Gastrocnemius medialis (tissue), 4 donors: ENCODE measurements around the gene FBLN7. TPM values are rescaled to one million over a fixed set of nuclear protein-coding genes. Genes with fewer than 3 reads are reported as not detected.
"Not testable (repeated sequence)": the region's sequence is repeated elsewhere in the genome, so short reads cannot be mapped to it uniquely, and the experiment has no call there.

Experiments used
- ATAC-seq, 2 donors: fragments of 150-250 bp; one replicate each; pipeline ENCODE4 v1.9.1; 2016
- DNase-seq, 2 donors: peaks; one replicate each; pipeline ENCODE4 v3.0.0-alpha.2; 2019
- H3K27ac ChIP-seq, 4 donors: fragments of 200-600 bp; sonication (generic); 1 replicate in 1 of 4; 2 replicates in 3 of 4; pipeline ENCODE4 v1.5.1; 2016 to 2018; ENCODE audit warnings: mild to moderate bottlenecking in 2 of 4, moderate library complexity in 1 of 4
- H3K27me3 ChIP-seq, 3 donors: fragments of 200-600 bp; sonication (generic) in 2 of 3; 1 replicate in 1 of 3; 2 replicates in 2 of 3; pipeline versions ENCODE4 v1.5.1 to v1.6.0; 2016 to 2019; ENCODE audit warnings: mild to moderate bottlenecking in 1 of 3, moderate library complexity in 1 of 3
- H3K36me3 ChIP-seq, 2 donors: fragments of 200-600 bp; sonication (generic) in 1 of 2; one replicate each; pipeline ENCODE4 v1.5.1; 2017 to 2018
- H3K4me1 ChIP-seq, 2 donors: fragments of 200-600 bp; sonication (generic) in 1 of 2; one replicate each; pipeline ENCODE4 v1.5.1; 2016 to 2017; ENCODE audit warnings: mild to moderate bottlenecking in 2 of 2
- H3K4me3 ChIP-seq, 4 donors: fragments of 200-600 bp; sonication (generic) in 3 of 4; 1 replicate in 1 of 4; 2 replicates in 3 of 4; pipeline ENCODE4 v1.5.1; 2016 to 2019; ENCODE audit warnings: mild to moderate bottlenecking in 2 of 4
- H3K9me3 ChIP-seq, 3 donors: fragments of 200-600 bp; sonication (generic) in 2 of 3; 1 replicate in 1 of 3; 2 replicates in 2 of 3; pipeline ENCODE4 v1.5.1; 2016 to 2019
- CTCF ChIP-seq, 5 experiments: fragments of 450-650 bp in 3 of 5; fragments of 200-600 bp in 2 of 5; sonication (generic) in 2 of 5; IDR thresholded peaks in 4 of 5; conservative IDR thresholded peaks in 1 of 5; 1 replicate in 4 of 5; 2 replicates in 1 of 5; pipeline ENCODE4 v1.5.1; 2016 to 2019; ENCODE audit warnings: antibody characterized with exemption in 5 of 5, mild to moderate bottlenecking in 3 of 5, moderate library complexity in 3 of 5
- POLR2A ChIP-seq, 2 donors: fragments of 450-650 bp; IDR thresholded peaks; one replicate each; pipeline ENCODE4 v1.6.1; 2017; ENCODE audit warnings: antibody characterized with exemption in 2 of 2, mild to moderate bottlenecking in 2 of 2, moderate library complexity in 2 of 2
- in situ Hi-C, 4 donors: fragments of 200-750 bp; cut with MboI; loops; one replicate each; pipeline versions ENCODE4 v1.15.0 to v1.8.0; 2017; ENCODE audit warnings: low sequenced_read_pairs in 4 of 4
- intact Hi-C: fragments of 100-400 bp; cut with DNase I; formaldehyde crosslinking; loops from one replicate; pipeline ENCODE4 v1.15.1; 2023; ENCODE audit warnings: low total_unique reads
- total RNA-seq, 4 donors: library from RNA; depleted of rRNA; stranded (reverse); fragments of >200 nt; gene quantifications; one replicate each; pipeline versions ENCODE4 v1.1.0 to v1.2.3, GENCODE V29; 2016

FBLN7 gene
- total RNA-seq, 4 donors from 2014 or later: 0.41 to 3.3 (median 0.54) TPM

- intact Hi-C loops: no loop called here
- peaks cover 0 to 12% of the 10 kb centered on the region in 2 donors for H3K36me3 ChIP-seq
- no peak overlapping the region for H3K27ac ChIP-seq
- TF ChIP-seq CTCF (IDR thresholded peaks at IDR 0.05 in 4 of 5, conservative IDR thresholded peaks at IDR 0.05 in 1 of 5) (no peak), POLR2A (IDR thresholded peaks at IDR 0.05) (no peak)
- no peaks in the 10 kb centered on the region for H3K27me3 ChIP-seq
- peaks cover 0 to 6% (median 0%) of the 10 kb centered on the region in 3 donors for H3K9me3 ChIP-seq
- DNase-seq (no peak), ATAC-seq (no peak)
- no peaks in the 10 kb centered on the region for H3K4me1 ChIP-seq
- H3K4me3 ChIP-seq: no peak overlapping the region
- in situ Hi-C loops: no loop called here
These were observed 27.2 kb upstream of the FBLN7 start for GRCh38 chr2:112110966-112111365.

GRCh38 chr2:112113354-112113753 is 24.8 kb upstream of the FBLN7 start:
- H3K27ac ChIP-seq, H3K9me3 ChIP-seq, DNase-seq, intact Hi-C loops, H3K27me3 ChIP-seq, H3K4me1 ChIP-seq, ATAC-seq, H3K4me3 ChIP-seq, in situ Hi-C loops: not testable (repeated sequence)
- peaks cover 0 to 11% of the 10 kb centered on the region in 2 donors for H3K36me3 ChIP-seq

GRCh38 chr2:112118148-112118547 is 20.0 kb upstream of the FBLN7 start:
- in situ Hi-C loops: no loop called here

GRCh38 chr2:112121682-112122254 is 16.4 kb upstream of the FBLN7 start:
- Histone ChIP-seq H3K4me3 (no peak overlapping the region), H3K27me3 (no peaks in the 10 kb centered on the region), H3K9me3 (no peaks in the 10 kb centered on the region), H3K36me3 (peaks cover 0 to 4% of the 10 kb centered on the region in 2 donors), H3K4me1 (no peaks in the 10 kb centered on the region), H3K27ac (no peak overlapping the region)
- DNase-seq (no peak), ATAC-seq (no peak)
- in situ Hi-C loops: no loop called here
- intact Hi-C loops: no loop called here
- peak in 4 of 5 experiments; percentile 39 to 57 (median 53) for TF ChIP-seq CTCF (IDR thresholded peaks at IDR 0.05 in 4 of 5, conservative IDR thresholded peaks at IDR 0.05 in 1 of 5)
- no peak for TF ChIP-seq POLR2A (IDR thresholded peaks at IDR 0.05)

More at GRCh38 chr2:112118148-112118547, 20.0 kb upstream of the FBLN7 start:
- DNase-seq (no peak), ATAC-seq (no peak)
- Histone ChIP-seq H3K27ac (no peak overlapping the region), H3K4me3 (no peak overlapping the region), H3K27me3 (no peaks in the 10 kb centered on the region), H3K4me1 (no peaks in the 10 kb centered on the region), H3K9me3 (no peaks in the 10 kb centered on the region), H3K36me3 (peaks cover 0 to 4% of the 10 kb centered on the region in 2 donors)
- intact Hi-C loops: no loop called here
- TF ChIP-seq POLR2A (IDR thresholded peaks at IDR 0.05) (no peak), CTCF (IDR thresholded peaks at IDR 0.05 in 4 of 5, conservative IDR thresholded peaks at IDR 0.05 in 1 of 5) (no peak)

- intact Hi-C loops (no loop called here), in situ Hi-C loops (no loop called here)
- no peak for TF ChIP-seq POLR2A (IDR thresholded peaks at IDR 0.05)
- no peak for TF ChIP-seq CTCF (IDR thresholded peaks at IDR 0.05 in 4 of 5, conservative IDR thresholded peaks at IDR 0.05 in 1 of 5)
- H3K4me3 ChIP-seq: no peak overlapping the region
- H3K27ac ChIP-seq: no peak overlapping the region
- DNase-seq: no peak
- ATAC-seq: no peak
- no peaks in the 10 kb centered on the region for H3K36me3 ChIP-seq
- no peaks in the 10 kb centered on the region for H3K4me1 ChIP-seq
- H3K27me3 ChIP-seq: no peaks in the 10 kb centered on the region
- H3K9me3 ChIP-seq: no peaks in the 10 kb centered on the region
These were observed 9.1 kb upstream of the FBLN7 start for GRCh38 chr2:112129060-112129459.
